GM12891 (cell line): ENCODE results near the gene GPAT2.
"Not testable (repeated sequence)": the region's sequence is repeated elsewhere in the genome, so short reads cannot be mapped to it uniquely, and the experiment has no call there.

Experiments used
- DNase-seq: peaks from one replicate; pipeline ENCODE4 v3.0.0; 2011; ENCODE audit warnings: low spot score; ENCODE audit not compliant: insufficient read length
- FAIRE-seq: peaks from 2 replicates; lab custom pipeline; 2011; peaks lifted over from hg19 to GRCh38; lab: Jason Lieb, UNC

The GPAT2 gene

DNA sequence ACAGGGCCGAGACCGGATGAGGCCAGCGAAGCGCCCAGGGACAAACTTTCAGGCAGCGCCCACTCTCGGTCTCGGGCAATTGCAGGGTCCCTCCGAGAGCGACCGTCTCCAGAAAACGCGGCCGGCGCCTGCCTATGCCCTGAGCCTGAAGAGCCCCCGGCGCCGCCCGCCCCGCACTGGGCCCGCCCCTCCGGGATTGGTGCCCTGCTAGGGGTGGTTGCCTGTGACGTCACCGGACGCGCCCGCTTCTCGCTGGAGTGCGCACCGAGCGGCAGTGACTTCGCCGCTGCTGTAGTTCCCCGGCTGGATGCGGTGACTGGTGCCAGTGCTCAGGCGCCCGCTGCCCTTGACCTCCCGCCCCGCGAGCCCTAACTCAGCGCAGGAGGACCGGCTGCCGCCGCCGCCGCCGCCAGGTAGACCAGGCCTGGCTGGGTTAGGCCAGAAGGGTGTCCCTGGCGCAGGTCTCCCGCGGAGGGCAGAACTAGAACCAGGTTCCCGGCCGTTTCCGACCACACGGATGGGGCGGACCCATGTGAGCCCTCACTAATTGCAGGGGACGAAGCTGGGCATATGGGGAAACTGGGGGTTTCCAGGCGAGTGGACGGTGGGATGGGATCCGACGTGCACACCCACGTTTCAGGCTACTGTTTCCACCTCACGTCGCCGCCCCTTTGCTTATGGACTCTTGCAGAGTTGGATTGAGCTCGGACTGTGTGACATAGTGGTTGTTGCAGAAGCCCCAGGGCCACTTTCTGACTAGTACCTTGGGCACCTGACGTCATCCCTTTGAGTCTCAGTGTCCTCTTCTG, 24.2 kb downstream of the GPAT2 start:
- DNase-seq, result peak; percentile 70
- peak; percentile 98 for FAIRE-seq

DNA sequence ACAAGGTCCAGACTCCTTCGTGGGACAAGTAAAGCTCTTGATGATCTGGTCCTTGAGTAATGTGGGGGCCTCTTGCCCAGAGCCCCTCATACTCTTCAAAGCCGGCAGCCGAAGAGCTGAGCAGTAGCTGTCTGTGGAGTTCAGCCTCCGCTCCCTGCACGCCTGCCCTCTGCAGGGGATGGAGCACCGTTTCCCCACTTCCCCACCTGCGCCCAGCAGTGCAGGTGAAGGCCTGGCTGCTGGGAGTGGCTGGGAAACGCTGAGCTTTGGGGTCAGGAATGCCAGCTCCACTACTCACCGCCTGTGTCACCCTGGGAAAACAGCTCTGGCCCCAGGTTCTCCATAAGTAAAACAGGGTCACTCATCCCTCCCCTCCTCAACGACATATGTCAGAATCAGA, 24.9 kb downstream of the GPAT2 start:
- not testable (repeated sequence) for FAIRE-seq, DNase-seq

DNA sequence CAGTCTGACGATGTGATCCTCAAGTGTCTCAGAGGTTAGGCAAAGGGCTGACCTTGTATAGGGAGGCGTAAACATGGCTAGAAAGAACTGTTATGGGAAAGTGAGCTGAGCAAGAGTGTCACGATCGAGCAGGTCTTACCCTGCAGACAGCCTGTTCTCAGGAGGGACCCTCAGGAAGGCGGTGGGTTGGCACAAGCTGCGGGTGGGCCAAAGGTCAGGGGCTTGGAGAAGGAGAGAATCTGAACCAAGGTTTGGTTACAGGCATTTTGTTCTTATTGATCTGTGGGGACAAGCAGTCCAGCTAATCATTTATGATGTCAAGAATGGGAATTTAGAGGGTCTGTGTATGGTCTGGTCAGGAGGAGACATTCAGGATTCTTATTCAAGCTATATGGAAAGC, 26.7 kb downstream of the GPAT2 start:
- not testable (repeated sequence) for FAIRE-seq, DNase-seq

DNA sequence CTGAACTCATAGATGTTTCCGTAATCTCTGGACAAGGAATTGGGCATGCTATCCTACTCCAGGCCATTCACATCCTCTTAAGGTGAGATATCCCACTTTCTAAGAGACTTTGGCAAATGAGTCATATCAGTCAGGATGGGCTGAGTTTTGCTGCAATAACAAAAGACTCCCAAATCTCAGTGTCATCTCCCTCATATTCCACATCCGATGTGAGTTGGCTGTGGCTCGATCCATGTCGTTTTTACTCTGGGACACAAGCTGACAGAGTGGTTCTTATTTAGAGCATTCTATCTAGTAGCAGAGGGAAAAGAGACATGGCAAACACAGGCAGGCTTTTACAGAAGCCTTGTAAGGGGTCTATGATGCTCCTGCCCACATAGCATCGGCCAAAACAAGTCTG, 28.5 kb downstream of the GPAT2 start:
- not testable (repeated sequence) for FAIRE-seq, DNase-seq

DNA sequence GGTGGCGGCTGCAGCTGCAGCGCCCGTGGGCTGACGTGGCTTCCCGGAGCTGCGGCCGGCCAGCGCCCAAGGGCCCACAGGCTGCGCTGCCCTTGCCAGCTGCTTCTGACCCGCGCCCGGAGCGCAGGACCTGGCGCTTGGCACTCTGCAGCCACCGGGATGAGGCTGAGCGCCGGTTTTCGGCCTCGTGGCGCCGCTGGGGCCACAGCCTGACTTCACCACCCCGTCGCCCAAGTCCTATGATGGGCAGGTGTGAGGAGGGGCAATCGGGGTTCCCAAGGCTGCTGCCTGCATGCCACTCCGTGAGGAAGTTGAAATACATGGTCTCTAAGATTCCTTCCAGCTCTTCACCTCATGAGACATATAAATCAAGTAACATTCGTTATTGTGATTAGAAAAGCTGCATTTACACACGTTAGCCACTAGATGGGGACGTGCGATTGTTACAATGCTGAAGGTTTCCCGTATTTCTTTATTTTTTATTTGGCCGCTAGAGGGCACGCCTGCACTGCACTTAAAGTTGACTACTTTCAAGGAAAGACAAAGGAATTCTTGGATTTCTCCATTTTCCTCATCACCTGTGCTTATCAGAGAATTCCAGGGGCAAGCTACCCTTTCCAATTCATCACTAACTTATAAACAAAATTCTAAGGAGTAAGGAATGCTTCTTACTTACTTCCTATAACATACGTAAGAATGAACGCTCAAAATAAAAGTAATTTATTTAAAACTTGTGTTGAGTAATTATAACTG, 42.0 kb downstream of the GPAT2 start:
- FAIRE-seq, result peak; percentile 82
- not testable (repeated sequence) for DNase-seq

DNA sequence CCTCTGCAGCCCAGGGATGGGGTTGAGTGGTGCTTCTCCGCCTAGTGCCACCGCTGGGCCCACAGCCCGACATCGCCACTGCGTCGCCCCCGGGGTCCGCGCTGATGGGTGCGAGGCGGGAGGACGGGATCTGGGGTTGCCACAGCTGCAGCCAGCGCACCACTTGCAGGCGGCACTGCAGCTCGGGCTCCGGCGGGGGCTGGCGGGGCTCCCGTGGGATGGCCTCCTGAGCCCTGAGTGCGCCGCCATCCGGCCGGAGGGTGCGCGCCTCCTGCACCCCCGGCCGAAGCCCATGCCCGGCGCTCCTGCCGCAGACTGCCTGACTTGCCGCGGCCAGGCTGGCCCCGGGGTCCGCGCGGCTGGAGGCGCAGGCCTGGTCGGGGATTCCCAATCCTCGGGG, 42.6 kb downstream of the GPAT2 start:
- not testable (repeated sequence) for DNase-seq, FAIRE-seq

DNA sequence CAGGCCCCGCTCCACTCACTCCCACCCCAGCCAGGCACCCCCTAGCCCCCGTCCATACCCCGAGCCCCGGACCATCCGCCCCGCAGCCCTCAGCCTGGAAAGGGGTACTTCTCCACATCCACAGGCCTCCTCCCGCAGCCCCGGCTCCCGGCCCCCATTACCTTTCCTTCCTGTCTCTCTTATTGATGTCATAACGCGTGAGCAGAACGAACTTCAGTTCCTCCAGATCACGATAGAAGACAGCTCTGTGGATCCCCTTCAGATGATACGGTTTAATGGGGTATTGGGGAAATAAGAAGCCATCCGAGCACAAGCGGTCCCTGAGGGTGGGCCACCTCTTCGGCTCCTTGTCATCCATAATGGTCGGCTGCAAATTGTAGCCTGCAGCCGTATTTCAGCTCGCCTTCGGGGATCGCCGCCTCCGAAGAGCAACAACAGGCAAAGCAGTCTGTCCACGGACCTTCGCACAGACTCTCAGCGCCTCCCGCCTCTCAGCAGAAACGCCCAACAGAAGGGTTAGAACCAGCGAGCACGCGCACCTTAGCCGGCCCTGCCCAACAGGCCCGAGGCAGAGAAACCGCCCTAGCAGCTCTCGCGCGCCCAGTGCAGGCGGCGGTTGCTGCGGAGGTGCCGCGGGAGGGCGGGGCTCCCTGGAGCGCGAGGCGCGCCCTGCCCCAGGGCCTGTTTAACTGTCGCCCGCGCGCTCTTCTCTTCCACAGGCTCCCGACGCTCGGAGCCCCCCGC, 43.2 kb downstream of the GPAT2 start, which contains the start of gene ANKRD36C:
ANKRD36C (minus strand) TSS at position 474 of the 744 bp plus-strand sequence; CDS start at position 358, 116 bp downstream.
- peak; percentile 79 for FAIRE-seq
- not testable (repeated sequence) for DNase-seq

DNA sequence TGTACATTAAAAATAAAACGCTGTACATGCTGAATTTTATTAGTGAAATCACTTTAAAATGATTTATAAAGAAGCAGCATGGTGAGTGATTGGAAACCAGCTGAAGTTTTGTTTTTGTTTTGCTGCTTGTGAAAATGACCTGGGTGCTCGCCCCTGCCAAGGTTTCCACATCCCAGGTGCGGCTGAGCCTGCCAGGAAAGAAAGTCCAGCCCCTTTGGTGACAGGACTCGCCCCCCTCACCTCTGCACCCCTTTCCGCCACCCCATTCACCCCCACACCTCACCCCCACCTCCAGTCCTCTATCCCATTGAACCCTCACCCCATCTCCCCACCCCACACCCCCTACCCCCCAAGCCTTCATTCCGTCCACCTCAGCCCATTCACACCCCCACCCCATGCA, 43.8 kb downstream of the GPAT2 start:
- not testable (repeated sequence) for FAIRE-seq, DNase-seq
